Ammon's horn (tissue), 1 donor: ENCODE data around the gene CERCAM.
"Not testable (repeated sequence)": the region's sequence is repeated elsewhere in the genome, so short reads cannot be mapped to it uniquely, and the experiment has no call there.

Experiments
- DNase-seq: peaks from one replicate; pipeline ENCODE4 v3.0.0-alpha.2; 2016; ENCODE audit warnings: low spot score

CERCAM gene

DNA sequence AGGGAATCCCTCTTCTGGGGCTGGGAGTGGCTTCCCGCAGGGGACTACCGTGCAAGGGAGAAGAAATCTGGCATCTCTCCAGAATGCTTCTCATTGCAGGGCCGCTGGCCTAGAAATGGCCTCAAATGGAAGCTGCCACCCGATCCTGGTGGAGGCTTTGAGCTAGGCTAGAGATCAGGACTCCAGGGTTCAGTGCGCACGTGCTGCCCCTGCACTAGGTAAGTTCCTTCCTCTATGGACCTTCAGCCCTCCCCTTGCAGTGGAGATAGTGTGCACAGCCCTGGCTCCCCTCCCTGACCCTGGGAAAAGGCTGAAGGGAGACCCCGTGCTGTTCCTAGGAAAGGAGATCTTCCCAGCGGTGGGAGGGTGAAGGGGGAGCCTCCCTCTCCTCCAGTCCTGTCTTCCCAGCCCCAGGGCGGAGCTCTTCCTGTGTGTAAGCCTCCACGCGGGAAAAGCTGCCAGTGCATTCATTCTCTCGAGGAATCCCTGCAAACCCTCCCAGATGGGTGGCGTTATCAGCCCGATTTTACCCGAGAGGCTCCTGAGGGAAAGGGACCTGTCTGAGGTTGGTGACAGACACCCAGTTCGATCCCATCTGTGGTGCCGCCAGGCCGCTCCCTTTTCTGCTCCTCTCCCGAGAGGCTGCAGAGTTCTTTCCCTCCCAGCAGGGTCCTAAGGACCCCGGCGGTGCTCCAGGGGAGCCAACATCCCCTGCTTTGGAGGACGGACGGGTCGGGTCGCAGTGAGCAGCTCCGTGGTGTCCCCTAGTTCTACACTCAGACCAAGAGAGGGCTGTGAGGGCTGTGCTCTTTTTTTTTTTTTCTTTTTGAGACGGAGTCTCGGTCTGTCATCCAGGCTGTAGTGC is 1.4 kb upstream of the CERCAM start:
- no peak for DNase-seq

DNA sequence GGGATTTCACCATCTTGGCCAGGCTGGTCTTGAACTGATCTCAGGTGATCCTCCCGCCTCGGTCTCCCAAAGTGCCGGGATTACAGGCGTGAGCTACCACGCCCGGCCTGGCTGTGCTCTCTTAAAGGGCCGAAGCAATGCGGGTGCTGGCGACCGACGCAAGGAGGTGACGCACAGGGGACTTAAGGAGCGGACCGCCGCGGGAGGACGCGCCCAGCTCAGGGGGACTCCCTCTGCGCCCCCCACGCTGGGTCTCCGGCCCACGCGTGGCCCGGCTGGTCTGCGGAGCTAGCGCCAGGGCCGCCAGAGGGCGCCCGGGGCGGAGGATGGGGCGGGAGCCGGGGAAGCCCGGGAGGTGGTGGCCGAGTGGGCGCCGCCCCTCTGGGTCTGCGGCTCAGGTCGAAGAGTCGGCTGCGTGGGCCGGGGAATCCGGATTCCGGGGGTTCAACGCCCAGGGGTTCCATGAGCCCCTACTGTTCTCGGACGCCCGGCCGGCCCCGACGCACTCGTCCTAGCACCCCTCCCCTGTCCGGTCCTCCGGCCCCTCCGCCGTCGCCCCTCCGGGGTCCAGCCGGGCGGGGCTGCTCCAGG is 502 bp upstream of the CERCAM start:
- DNase-seq, result peak; percentile 59

DNA sequence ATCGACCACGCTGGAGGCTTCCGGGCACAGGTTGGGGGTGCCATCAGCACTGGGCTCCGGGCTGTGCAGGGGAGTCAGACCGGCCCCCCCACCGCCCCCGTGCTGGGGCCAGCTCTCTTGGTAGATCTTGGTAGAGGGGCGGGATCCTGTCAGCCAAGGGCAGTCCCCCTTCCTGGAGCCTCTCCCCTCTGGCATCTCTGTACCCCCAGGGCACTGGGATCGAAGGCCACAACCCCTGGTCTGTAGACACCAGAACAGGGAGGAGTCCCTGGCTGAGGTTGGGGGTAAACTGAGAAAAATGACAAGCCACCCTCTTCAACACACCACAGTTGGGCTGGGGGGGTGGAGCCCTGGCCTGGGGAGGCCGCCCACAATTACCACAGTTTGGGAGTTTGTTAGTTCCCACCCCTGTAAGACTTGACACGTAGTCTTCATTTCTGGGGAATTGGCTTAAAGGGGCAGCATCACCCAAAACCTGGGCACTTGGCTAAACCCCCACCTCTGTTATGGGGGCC is 882 bp downstream of the CERCAM start:
- DNase-seq, result no peak

DNA sequence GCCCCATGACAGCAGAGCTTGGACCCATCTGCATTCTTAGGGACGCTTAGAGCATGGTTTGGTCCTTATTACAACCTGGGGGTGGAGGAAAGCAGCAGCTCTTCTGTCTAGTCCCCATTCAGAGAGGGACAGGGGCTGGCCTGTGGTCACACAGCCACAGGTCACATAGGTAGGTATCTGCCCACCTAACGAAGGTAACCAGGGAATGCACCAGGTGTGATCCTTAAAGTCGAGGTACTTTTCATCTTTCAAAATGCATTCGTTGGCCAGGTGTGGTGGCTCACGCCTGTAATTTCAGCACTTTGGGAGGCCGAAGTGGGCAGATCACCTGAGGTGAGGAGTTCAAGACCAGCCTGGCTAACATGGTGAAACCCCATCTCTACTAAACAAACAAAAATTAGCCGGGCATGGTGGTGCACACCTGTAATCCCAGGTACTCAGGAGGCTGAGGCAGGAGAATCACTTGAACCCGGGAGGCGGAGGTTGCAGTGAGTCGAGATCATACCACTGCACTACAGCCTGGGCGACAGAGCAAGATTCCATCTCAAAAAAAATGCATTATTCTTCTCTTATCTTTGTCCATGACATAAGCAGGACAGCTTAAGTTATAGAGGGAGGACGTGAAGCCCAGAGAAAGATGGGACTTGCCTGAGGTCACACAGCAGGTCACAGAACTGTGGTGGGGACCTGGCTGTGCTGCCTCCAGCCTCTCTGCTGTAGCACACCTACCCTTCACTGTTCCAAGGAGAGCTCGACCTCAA is 1.5 kb downstream of the CERCAM start:
- DNase-seq, result not testable (repeated sequence)

DNA sequence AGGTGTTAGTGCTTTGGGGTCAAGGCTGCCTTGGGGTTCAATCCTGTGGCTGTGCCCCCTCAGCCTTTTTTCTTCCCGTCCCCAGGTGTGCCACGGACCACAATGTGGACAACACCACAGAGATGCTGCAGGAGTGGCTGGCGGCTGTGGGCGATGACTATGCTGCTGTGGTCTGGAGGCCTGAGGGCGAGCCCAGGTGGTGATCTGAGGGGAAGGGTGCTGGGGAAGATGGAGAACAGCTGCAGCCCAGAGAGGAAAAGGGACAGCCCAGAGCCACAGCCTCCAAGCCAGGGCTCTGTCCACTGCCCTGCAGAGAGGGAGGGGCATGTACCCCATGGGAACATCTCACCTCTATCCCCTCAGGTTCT is 2.1 kb downstream of the CERCAM start:
- DNase-seq, result no peak

DNA sequence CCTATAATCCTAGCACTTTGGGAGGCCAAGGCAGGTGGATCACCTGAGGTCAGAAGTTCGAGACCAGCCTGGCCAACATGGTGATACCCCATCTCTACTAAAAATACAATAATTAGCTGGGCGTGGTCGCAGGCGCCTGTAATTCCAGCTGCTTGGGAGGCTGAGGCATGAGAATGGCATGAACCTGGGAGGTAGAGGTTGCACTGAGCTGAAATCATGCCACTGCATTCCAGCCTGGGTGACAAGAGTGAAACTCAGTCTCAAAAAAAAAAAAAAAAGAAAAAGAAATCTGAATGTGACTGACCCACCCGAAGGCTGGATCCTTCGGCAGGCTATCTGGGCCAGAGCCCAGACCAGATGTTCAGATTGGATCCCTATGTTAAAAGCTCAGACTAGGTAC is 2.7 kb downstream of the CERCAM start:
- DNase-seq, result not testable (repeated sequence)

DNA sequence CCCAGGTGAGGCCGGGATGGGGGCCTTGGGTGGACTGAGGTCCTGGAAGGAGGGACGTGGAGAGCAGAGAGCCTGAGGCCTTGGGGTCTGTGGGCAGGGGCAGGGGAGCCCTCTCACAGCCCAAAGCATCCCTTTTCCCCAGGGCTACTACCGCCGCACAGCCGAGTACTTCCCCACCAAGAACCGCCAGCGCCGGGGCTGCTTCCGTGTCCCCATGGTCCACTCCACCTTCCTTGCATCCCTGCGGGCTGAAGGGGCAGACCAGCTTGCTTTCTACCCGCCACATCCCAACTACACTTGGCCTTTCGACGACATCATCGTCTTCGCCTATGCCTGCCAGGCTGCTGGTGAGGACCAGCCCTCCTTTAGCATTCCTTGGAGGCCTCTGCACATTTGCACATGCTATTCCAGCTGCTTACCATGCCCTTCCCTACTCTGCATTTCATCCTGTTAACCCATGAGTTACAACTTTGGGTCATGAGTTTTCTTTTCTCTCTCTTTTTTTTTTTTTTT is 3.7 kb downstream of the CERCAM start:
- no peak for DNase-seq

DNA sequence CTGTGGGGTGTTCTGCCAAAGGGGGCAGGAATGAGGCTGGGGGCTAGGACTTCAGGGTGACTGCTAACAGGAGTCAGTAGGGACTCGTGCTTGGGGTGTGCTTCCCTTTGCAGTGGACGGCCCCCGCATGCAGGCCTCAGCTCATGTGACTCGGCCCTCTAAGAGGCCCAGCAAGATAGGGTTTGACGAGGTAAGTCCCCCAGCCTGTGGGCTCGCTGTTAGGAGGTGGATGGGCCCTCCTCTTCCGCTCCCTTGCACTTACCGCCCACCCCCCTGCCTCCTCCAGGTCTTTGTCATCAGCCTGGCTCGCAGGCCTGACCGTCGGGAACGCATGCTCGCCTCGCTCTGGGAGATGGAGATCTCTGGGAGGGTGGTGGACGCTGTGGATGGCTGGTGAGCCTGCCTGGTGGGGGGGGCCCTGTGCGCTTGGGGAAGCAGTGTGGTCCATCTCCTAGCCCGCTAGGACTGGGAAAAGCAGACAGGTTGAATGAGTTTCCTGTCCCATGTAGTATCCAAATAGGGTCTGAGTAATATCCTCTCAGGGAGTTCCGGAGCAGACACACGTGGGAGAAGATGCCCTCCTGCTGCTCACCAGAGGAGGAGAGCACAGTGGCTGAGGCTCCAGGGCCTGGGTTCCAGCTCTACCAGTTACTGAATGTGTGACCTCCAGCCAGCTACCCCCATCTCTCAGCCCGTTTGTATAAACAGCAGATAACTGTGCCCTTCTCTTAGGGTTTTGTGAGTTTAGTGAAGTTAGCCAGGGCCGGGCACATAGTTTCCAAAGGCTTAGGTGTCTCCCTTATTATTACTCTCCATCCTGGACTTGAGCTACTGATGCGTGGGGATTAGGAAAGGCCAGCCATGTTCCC is 8.2 kb downstream of the CERCAM start:
- DNase-seq, result no peak

DNA sequence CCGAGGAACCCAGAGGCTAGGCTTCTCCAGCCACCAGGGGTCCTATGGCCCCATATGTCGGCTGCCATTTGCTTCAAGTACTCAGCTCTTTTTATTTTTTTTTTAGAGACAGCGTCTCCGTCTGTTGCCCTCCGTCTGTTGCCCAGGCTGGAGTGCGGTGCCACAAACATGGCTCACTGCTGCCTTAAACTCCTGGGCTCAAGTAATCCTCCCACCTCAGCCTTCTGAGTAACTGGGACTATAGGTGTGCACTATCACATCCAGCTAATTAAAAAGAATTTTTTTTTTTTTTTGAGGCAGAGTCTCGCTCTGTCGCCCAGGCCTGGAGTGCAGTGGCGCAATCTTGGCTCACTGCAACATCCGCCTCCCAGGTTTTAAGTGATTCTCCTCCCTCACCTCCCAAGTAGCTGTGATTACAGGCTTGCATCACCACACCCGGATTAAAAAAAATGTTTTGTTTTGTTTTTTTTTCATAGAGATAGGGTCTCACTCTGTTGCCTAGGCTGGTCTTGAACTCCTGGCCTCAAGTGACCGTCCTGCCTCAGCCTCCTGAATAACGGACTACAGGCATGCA is 8.9 kb downstream of the CERCAM start:
- no peak for DNase-seq

DNA sequence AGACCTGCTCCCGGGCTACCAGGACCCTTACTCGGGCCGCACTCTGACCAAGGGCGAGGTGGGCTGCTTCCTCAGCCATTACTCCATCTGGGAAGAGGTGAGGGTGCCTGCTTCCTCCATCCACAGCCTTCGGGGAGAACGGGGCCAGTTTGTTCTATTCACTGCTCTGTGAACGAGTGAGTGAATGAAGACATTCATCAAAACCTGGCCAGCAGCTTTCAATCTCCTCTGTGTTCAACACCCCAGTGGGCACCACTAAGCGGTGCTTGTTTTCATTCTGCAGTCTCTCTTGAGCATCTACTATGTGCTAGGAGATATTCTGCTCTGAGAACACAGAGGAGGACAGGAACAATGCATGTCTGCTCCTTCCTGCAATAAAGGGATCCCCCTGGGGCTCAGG is 10.6 kb downstream of the CERCAM start:
- DNase-seq, result no peak

DNA sequence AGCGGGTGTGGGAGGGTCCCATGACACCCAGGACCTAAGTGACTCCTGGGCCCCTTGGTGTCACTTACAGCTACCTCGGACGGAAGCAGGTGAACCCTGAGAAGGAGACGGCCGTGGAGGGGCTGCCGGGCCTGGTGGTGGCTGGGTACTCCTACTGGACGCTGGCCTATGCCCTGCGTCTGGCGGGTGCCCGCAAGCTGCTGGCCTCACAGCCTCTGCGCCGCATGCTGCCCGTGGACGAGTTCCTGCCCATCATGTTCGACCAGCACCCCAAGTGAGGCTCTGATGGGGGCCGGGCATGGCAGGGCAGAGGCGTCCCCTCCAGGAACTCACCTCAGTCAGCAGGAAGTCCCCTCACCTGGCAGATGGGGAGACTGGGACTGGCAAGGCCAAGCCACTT is 13.7 kb downstream of the CERCAM start:
- no peak for DNase-seq

DNA sequence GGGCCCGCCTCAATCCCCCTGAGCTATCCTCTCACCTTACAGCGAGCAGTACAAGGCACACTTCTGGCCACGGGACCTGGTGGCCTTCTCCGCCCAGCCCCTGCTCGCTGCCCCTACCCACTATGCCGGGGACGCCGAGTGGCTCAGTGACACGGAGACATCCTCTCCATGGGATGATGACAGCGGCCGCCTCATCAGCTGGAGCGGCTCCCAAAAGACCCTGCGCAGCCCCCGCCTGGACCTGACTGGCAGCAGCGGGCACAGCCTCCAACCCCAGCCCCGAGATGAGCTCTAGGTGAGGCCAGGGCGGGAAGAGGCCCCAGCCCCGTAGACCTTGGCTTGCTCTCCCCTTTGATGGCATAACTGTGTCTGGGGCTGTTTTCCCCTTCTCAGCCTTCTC is 15.0 kb downstream of the CERCAM start:
- DNase-seq, result no peak

DNA sequence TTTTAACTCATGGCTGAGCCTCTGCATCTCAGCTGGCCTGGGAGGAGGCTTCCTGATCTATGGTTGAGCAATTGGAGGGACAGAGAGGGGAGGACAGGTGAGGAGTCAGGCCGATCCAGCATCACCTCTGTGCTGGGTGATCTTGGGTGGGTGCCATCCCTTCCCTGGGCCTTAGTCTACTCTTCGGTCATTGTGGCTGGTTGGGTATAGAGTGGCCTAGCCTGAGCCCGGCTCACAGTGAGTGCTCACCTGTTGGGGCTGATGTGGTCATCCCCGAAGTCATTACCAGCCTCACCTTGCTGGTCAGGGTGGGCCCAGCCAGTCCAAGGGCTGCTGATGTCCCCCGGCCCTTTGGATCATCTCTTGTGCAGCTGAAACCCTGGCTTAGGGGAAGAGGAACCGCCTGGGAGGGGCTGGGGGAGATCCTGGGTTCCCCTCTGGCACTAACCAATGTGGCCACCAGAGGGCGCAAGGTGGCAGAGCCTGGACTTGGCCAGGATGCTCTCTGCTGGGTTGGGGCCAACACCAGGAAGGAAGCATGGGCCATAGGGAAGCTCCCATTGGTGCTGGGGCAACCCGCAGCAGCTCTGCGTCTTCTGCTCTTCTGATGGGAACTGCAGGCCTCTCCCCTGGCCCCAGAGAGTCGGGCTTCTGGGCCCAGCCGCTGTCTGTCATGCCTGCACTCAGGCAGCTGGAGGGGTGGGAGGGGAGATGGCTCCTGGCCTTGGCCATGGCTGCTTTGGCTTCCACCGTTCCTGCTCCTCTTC is 17.9 kb downstream of the CERCAM start:
- DNase-seq, result peak; percentile 87

DNA sequence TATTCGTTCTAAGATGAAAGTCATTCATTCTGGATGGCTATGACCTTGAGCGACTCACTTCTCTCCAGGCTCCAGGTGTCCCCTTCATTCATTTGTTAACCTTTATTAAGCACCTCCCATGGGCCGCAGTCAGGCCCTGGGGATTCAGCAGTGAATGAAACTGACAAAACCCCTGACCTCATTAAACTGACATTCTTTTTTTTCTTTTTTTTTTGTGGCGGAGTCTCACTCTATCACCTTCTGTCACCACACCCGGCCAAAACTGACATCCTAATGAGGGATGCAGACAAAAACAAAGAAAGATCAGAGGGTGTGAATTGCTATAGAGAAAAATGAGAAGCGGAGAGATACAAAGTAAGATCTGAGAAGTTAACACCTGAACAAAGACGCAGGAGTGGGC is 18.6 kb downstream of the CERCAM start:
- DNase-seq, result no peak

DNA sequence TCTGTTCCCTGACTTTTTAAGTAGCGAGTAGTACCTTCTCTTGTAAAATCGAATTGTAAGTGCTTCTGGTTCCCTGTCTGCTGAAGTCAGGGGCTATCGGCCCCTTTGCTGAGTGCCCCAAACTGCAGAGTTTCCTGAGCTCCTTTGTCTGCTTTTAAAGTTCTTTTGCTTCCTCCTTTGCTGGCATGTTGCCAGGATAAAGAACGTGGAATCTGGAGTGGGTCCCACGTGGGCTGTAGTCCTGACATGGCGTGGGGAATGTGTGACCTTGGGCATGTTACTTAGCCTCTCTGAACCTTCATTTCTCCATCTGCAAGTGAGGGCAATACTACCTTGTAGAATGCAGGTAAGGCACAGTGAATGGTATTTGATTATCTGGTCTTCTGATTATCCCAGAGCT is 21.5 kb downstream of the CERCAM start:
- DNase-seq, result no peak

DNA sequence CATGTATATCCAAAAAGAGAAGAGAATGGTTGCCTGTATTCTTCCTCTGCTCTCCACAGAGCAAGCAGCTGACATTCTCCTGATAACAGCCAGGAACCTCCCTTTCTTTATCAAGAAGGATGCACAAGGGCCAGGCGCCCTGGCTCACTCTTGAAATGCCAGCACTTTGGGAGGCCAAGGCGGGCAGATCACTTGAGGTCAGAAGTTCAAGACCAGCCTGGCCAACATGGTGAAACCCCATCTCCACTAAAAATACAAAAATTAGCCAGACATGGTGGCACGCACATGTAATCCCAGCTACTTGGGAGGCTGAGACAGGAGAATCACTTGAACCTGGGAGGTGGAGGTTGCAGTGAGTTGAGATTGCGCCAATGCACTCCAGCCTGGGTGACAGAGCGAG is 25.8 kb downstream of the CERCAM start:
- not testable (repeated sequence) for DNase-seq

DNA sequence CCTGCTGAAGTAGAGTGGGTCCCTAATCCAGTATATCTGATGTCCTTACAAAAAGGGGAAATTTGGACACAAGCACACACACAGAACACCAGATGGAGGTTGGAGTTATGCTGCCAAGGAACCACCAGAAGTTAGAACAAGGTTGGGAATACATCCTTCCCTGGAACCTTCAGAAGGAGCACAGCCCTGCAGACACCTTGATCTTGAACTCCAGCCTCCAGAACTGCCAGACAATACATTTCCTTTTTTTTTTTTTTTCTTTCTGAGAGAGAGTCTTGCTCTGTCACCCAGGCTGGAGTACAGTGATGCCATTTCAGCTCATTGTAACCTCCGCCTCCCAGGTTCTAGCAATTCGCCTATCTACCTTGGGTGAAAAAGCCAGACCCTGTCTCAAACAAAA is 28.1 kb downstream of the CERCAM start:
- no peak for DNase-seq

DNA sequence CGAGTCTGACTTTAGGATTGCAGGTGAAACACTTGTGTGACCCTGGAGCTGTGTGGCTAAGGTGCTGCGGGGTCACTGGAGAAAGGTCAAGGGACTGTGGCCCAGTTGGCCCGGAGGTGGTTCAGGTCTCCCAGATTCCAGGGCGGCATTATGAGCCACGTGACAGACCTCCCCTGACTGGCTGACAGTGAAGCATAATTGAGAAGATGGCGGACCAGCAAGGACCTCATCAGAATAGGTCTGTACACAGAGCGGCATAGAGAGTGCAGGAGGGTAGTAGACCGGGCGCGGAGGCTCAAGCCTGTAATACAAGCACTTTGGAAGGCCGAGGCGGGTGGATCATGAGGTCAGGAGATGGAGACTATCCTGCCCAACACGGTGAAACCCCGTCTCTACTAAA is 34.3 kb downstream of the CERCAM start:
- no peak for DNase-seq

DNA sequence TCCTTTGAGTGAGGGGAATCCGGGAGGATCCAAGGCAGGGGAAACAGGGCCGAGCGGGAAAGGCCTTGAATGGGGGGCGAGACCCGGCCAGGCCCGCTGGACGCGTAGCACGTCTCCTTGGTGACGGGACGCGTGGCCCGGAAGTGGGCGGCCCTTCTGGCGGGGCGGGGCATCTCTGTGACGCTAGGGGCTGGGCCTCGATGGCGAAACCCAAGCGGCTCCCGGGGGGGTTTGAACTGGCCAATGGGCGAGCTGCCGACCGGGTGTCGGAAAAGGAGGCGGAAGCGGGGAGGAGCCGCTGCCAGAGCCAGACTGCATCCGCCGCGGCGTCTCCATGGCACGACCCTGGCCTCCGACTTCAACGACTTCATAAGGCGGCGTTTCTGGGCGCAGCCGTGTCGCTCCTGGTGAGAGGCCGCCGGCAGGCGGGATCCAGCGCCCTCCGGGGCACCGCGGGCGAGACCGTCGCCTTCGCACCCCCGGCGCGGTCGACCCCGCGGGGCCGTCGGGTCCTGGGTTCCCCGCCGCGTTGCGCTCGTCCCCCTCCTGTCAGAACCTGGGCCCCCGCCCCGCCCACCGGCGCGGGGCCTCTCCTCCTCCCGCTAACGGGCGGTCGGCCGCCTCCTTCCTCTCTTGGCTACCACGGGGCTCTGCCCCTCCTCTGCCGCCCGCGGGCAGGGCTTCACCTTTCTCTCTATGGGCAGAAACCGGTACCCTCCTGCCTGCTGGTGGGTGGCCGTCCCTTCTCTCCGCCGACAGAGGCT is 35.4 kb downstream of the CERCAM start, which contains the start of gene ODF2:
Gene ODF2 (plus strand): TSS at position 158 of the 764 bp plus-strand sequence. CDS start 86 bp downstream, at position 244.
- DNase-seq, result peak; percentile 98
